Activated CD4-positive, alpha-beta T cell treated with anti-CD3 and anti-CD28 coated beads, Interleukin-2, amount 10 ng/mL, durations not matched to agents 7 days and 5 days (primary cell): ENCODE measurements around the gene PACRG. TPM values are rescaled to one million over a fixed set of nuclear protein-coding genes. Genes with fewer than 3 reads are reported as not detected.

Experiments used
- CTCF ChIA-PET: fragments of 350-600 bp; sonication (Branson Sonifier 250); formaldehyde crosslinking; loops from one replicate; lab custom pipeline; 2021; ENCODE audit warnings: antibody characterized with exemption; lab: Charles Lee
- POLR2A ChIA-PET: fragments of 350-600 bp; sonication (Branson Sonifier 250); formaldehyde crosslinking; loops from one replicate; lab custom pipeline; 2021; ENCODE audit warnings: antibody characterized with exemption; lab: Charles Lee
- DNase-seq: peaks from one replicate; pipeline ENCODE4 v3.0.0-alpha.2; 2020
- H3K27ac Mint-ChIP-seq: one replicate; pipeline ENCODE4 v1.8.0; 2021; ENCODE audit warnings: mild to moderate bottlenecking, moderate library complexity, mixed read lengths
- H3K27me3 Mint-ChIP-seq: one replicate; pipeline ENCODE4 v1.8.0; 2021; ENCODE audit warnings: mixed read lengths
- H3K36me3 Mint-ChIP-seq: one replicate; pipeline ENCODE4 v1.8.0; 2021; ENCODE audit warnings: low read depth, mixed read lengths
- H3K4me1 Mint-ChIP-seq: one replicate; pipeline ENCODE4 v1.8.0; 2021; ENCODE audit warnings: mixed read lengths
- H3K4me3 Mint-ChIP-seq: one replicate; pipeline ENCODE4 v1.8.0; 2021; ENCODE audit warnings: mild to moderate bottlenecking, moderate library complexity, mixed read lengths
- H3K9me3 Mint-ChIP-seq: one replicate; pipeline ENCODE4 v1.8.0; 2021; ENCODE audit warnings: mixed read lengths
- total RNA-seq, 2 experiments: library from RNA; stranded (reverse); gene quantifications; one replicate each; pipeline ENCODE4 v1.2.3, GENCODE V29; 2021

PACRG gene
- total RNA-seq, 2 experiments from 2014 or later, result 0.32 TPM; not detected in 1

DNA sequence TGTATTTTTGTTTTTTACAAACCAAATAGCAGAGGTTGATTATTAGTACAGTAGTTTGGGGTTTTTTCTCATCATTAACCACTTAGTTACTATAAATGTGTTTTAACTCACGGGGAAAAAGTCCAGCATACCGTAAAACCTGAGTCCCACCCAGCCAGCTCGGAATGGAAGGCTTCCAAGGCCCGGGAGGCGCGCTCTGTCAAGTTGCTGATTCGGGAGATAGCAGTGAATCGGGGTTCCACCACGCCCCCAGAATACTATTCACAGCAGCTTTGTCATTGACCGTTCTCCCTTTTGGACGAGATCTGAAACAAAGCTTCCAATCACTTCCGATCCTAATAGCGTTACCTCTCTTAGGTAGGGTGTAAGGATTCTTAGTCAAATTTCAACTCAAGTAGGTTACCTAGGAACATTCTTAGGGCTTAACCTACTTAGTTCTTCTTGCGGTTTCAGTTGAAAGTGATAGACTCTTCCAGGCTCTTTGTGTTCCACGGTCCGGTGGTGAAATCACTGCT is 453.9 kb downstream of the PACRG start:
- CTCF ChIA-PET, result no interaction called here
- DNase-seq, result no peak
- H3K36me3 Mint-ChIP-seq, result no peaks in the 10 kb centered on the region
- H3K9me3 Mint-ChIP-seq, result no peaks in the 10 kb centered on the region
- POLR2A ChIA-PET, result no interaction called here
- peaks cover 3% of the 10 kb centered on the region for H3K27me3 Mint-ChIP-seq
- no peak overlapping the region for H3K4me3 Mint-ChIP-seq
- H3K27ac Mint-ChIP-seq, result no peak overlapping the region
- no peaks in the 10 kb centered on the region for H3K4me1 Mint-ChIP-seq

DNA sequence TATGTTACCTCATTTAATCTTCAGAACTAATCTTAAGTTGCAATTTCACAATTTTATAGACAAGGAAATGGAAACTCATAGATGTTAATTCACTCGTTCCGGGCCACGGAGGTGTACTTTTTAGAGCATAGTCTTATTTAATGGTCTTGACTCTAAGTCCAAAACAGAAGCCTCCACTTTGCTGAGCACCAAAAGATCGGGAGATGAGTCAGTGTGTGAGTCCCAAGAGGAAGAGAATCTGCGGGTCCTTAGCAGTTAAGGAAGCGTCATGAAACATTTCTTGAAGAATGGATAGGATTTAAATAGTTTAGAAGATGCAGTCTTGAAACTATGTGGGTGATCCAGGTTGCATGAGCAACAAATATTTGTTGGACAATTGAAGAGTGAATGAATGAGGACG is 454.9 kb downstream of the PACRG start:
- Mint-ChIP-seq H3K36me3 (no peaks in the 10 kb centered on the region), H3K4me1 (no peaks in the 10 kb centered on the region), H3K27me3 (peaks cover 3% of the 10 kb centered on the region), H3K4me3 (no peak overlapping the region), H3K27ac (no peak overlapping the region), H3K9me3 (no peaks in the 10 kb centered on the region)
- POLR2A ChIA-PET, result no interaction called here
- DNase-seq, result no peak
- CTCF ChIA-PET, result no interaction called here

DNA sequence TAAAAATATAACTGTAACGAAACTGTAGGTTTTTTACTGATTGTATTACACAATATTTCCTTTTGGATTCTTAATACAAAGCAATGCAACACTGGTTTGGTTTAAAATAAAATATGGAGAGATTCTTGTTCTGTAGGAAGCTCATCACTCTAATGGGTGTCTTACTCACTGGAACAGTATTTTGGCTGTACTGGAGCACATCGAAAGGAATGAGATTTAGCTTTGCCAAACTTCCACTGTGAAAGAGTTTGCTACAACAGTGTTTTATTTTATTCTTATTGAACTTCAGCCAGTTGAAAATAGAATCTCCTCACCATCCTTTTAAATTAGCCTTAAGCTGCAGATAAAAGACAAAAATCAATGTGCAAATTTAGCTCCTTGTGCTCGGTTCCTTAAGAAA is 456.0 kb downstream of the PACRG start:
- DNase-seq, result no peak
- ChIA-PET POLR2A (no interaction called here), CTCF (no interaction called here)
- Mint-ChIP-seq H3K4me1 (no peaks in the 10 kb centered on the region), H3K4me3 (no peak overlapping the region), H3K27ac (no peak overlapping the region), H3K36me3 (no peaks in the 10 kb centered on the region), H3K9me3 (no peaks in the 10 kb centered on the region), H3K27me3 (peaks cover 3% of the 10 kb centered on the region)

DNA sequence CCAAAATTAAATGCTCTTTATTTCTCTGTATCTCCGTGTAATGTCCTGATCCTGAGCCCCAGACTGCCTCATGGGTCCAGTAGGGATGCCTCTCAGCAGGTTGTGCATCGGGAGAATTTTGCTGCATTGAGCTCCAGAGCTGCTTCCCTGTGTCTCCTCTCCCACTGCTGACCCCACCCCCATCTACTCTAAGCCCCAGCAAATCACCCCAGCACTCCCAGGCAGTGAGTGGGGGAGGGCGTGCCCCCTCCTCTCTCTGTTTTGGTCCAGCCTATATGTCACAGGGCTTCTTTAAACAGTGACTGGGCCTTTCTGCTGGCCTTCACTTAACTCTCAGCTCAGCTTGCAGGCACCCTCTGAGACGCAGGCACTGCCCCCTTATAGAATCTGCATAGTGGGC is 458.0 kb downstream of the PACRG start:
- POLR2A ChIA-PET, result no interaction called here
- H3K27me3 Mint-ChIP-seq, result peaks cover 6% of the 10 kb centered on the region
- H3K4me3 Mint-ChIP-seq, result no peak overlapping the region
- CTCF ChIA-PET, result no interaction called here
- no peak for DNase-seq
- no peaks in the 10 kb centered on the region for H3K9me3 Mint-ChIP-seq
- no peaks in the 10 kb centered on the region for H3K4me1 Mint-ChIP-seq
- no peak overlapping the region for H3K27ac Mint-ChIP-seq
- no peaks in the 10 kb centered on the region for H3K36me3 Mint-ChIP-seq

DNA sequence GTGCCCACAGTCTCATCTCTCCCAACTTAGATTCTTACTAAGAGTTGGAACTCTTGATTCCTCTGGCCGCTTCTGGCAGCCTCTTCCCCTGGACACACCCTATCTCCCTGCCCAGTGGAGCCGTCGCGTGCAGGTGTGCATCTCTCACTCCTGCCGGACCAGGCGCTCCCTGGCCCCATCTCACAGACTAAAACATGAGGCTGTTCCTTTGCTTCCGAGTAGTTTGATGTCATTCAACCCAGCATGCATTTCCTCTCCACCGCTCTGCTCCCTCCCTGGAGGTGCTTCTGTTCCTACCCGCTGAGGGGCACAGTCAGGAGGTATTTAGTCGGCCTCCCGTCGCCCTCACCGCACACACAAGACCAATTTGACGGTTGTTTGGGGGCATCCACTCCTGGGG is 458.8 kb downstream of the PACRG start:
- Mint-ChIP-seq H3K27ac (no peak overlapping the region), H3K27me3 (peaks cover 6% of the 10 kb centered on the region), H3K9me3 (no peaks in the 10 kb centered on the region), H3K36me3 (no peaks in the 10 kb centered on the region), H3K4me1 (no peaks in the 10 kb centered on the region), H3K4me3 (no peak overlapping the region)
- ChIA-PET CTCF (no interaction called here), POLR2A (no interaction called here)
- no peak for DNase-seq

DNA sequence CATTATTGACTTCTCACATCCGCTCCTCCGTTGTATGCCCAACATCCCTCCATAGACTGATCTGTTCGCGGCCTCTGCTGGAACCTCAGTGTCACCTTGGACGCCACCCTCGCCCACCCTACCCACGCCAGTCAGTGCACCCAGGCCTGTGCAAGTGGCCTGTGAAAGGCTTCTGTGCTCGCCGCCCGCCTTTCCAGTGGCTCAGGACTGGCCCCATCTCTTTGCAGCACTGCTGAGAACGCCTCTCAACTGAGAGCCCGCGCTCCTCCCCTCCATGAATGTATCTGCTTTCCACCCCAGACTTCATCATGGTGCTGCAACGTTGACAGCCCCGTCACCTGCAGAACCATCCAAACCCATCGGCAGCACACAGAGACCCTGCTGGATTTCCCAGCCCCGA is 459.4 kb downstream of the PACRG start:
- no peaks in the 10 kb centered on the region for H3K4me1 Mint-ChIP-seq
- peaks cover 6% of the 10 kb centered on the region for H3K27me3 Mint-ChIP-seq
- H3K27ac Mint-ChIP-seq, result no peak overlapping the region
- H3K4me3 Mint-ChIP-seq, result no peak overlapping the region
- CTCF ChIA-PET, result no interaction called here
- DNase-seq, result no peak
- no peaks in the 10 kb centered on the region for H3K9me3 Mint-ChIP-seq
- POLR2A ChIA-PET, result no interaction called here
- no peaks in the 10 kb centered on the region for H3K36me3 Mint-ChIP-seq

DNA sequence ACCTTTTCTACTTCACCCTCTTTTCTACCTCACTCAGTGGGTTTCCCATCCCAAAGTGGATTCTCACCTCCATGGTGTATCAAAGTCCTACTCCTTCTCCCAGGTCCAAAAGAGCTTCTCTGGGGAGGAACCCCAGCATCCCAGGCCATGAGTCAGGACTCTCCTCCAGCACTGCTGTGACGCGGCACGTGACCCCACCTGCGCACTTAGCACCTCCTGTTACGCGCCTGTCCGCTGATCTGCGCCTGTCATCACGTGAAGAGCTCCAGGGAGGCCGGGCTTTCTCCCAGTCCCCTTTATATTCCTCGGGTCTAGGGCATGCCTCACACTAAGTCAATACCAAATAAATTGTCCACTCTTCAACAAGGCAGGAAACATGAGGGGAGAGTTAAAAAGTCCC is 459.8 kb downstream of the PACRG start:
- no peaks in the 10 kb centered on the region for H3K4me1 Mint-ChIP-seq
- ChIA-PET POLR2A (no interaction called here), CTCF (interaction anchor here (1.0 kb wide), 1 partner anchor 16 kb away, joined by 3 read pairs; no protein-coding TSS in a partner anchor)
- no peak overlapping the region for H3K4me3 Mint-ChIP-seq
- DNase-seq, result no peak
- no peak overlapping the region for H3K27ac Mint-ChIP-seq
- no peaks in the 10 kb centered on the region for H3K36me3 Mint-ChIP-seq
- H3K27me3 Mint-ChIP-seq, result peaks cover 6% of the 10 kb centered on the region
- no peaks in the 10 kb centered on the region for H3K9me3 Mint-ChIP-seq

DNA sequence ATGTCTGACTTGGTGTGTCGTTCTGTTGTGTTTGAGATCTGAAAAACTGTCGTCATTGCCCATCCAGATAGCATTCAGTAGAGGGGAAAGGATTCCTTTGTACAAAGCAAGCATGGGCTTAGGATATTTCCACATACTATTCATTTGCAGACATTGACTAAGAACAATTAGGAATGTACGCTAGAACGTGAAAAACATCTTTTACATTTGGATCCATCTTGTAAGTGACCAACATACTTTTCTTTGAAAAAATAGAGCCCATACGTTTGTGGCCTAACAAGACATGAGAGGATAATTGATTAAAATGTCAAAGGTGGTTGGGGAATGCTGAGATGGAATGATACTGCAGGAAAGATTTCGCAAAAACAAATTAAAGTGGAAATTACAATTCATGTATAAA is 461.0 kb downstream of the PACRG start:
- DNase-seq, result no peak
- CTCF ChIA-PET, result interaction anchor here (1.0 kb wide), 1 partner anchor 17 kb away, joined by 3 read pairs; no protein-coding TSS in a partner anchor
- H3K27me3 Mint-ChIP-seq, result peaks cover 2% of the 10 kb centered on the region
- H3K9me3 Mint-ChIP-seq, result no peaks in the 10 kb centered on the region
- no peak overlapping the region for H3K4me3 Mint-ChIP-seq
- POLR2A ChIA-PET, result no interaction called here
- no peaks in the 10 kb centered on the region for H3K36me3 Mint-ChIP-seq
- no peak overlapping the region for H3K27ac Mint-ChIP-seq
- H3K4me1 Mint-ChIP-seq, result no peaks in the 10 kb centered on the region

DNA sequence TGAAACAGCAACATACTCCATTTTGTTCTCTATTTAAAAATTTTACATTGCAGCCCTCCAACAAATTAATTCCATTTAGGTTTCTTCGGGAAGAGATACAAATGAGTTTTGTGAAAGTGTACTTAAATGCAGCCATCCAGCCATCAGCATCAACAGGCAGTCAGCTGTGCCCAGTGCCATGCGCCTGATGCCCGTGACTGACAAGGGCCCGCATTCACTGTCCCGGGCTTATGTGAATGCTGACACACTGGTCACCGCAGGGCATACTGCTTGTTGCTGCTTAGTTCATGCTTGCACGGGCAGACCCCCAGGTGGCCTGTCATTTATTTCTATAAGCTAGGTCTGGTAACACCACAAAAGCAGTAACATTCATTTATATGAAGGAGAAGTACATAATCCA is 461.8 kb downstream of the PACRG start:
- H3K27me3 Mint-ChIP-seq, result peaks cover 2% of the 10 kb centered on the region
- H3K9me3 Mint-ChIP-seq, result no peaks in the 10 kb centered on the region
- no peak overlapping the region for H3K27ac Mint-ChIP-seq
- ChIA-PET POLR2A (no interaction called here), CTCF (no interaction called here)
- no peak overlapping the region for H3K4me3 Mint-ChIP-seq
- DNase-seq, result no peak
- no peaks in the 10 kb centered on the region for H3K4me1 Mint-ChIP-seq
- no peaks in the 10 kb centered on the region for H3K36me3 Mint-ChIP-seq

DNA sequence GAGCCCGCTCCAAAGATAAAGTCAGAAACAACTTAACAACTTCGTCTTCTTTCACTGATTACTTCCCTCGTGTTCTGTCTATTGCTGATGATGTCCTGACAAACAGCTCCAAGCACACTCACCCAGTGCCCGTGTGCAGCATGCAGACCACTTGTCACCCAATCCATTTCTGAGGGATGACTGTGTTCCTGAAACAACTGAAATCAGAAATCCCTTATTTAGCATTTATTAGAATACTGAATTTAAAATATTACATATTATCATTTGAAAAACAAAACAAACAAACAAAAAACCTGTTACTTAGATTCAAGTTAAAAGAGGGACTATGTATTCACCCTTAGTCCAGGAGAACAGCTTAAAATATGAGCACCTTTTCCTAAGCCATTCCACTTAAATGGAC is 463.0 kb downstream of the PACRG start:
- ChIA-PET POLR2A (no interaction called here), CTCF (no interaction called here)
- no peaks in the 10 kb centered on the region for H3K36me3 Mint-ChIP-seq
- peaks cover 2% of the 10 kb centered on the region for H3K27me3 Mint-ChIP-seq
- no peak overlapping the region for H3K27ac Mint-ChIP-seq
- H3K9me3 Mint-ChIP-seq, result no peaks in the 10 kb centered on the region
- no peak for DNase-seq
- H3K4me3 Mint-ChIP-seq, result no peak overlapping the region
- no peaks in the 10 kb centered on the region for H3K4me1 Mint-ChIP-seq

DNA sequence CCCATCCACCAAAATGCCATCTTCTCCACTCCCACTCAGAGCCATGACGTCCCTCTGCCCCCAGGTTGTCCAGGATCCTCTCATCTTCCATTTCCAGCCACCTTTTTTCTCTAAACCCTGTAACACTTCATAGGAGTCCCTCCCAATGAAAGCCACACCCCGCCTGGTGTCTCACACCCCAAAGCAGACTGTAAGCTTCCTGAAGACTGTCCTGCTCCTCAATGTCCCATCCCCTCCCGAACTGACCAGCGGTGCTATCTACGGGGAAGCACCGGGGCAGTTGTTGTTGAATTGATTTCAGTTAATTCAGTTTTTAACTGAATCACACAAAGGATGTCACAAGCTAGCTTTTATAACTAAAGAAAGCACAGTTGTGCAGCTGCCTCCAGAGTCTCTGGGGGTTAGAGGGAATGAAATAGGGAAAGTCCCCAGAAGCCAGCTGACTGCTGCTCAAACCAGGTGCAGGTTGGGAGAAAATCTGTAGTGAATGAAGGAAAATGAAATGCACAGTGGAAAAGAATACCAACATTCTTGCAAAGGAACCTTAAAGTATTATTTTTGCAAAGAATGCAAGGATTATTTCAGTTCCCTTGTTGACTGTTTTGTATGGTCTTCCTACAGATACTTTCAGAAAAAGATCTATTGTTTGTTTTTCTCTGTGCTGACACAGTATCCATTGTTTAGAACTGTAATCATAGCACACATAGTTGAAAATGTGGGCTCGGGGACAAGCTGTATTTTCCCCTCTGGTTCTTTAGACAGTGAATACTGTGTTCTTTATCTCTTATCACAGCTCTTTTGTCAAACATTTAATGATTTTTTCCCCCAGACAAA is 464.1 kb downstream of the PACRG start:
- CTCF ChIA-PET, result no interaction called here
- DNase-seq, result no peak
- peaks cover 2% of the 10 kb centered on the region for H3K27me3 Mint-ChIP-seq
- H3K4me1 Mint-ChIP-seq, result no peaks in the 10 kb centered on the region
- no peaks in the 10 kb centered on the region for H3K9me3 Mint-ChIP-seq
- POLR2A ChIA-PET, result no interaction called here
- H3K27ac Mint-ChIP-seq, result no peak overlapping the region
- H3K4me3 Mint-ChIP-seq, result no peak overlapping the region
- no peaks in the 10 kb centered on the region for H3K36me3 Mint-ChIP-seq

DNA sequence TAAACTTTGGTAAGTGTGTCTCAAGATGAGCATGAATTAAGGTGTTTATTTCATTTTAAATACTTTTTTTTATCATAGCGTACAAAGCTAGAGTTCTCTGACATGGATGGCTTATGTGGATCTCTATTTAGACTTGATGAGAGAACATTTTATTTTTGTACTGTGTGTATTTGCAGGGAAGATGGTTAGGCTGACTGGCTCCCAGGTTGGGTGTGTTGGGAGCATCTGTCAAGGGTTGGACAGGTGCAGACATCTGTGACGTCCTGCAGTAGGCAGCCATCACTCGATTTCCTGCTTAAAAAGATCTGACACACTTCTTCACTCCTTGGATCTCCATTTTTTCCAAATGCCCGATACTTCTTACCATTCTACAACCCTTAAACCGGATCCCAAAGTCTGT is 464.8 kb downstream of the PACRG start:
- Mint-ChIP-seq H3K27me3 (peaks cover 2% of the 10 kb centered on the region), H3K4me3 (no peak overlapping the region), H3K27ac (no peak overlapping the region), H3K9me3 (no peaks in the 10 kb centered on the region), H3K4me1 (no peaks in the 10 kb centered on the region), H3K36me3 (no peaks in the 10 kb centered on the region)
- POLR2A ChIA-PET, result no interaction called here
- CTCF ChIA-PET, result no interaction called here
- no peak for DNase-seq

DNA sequence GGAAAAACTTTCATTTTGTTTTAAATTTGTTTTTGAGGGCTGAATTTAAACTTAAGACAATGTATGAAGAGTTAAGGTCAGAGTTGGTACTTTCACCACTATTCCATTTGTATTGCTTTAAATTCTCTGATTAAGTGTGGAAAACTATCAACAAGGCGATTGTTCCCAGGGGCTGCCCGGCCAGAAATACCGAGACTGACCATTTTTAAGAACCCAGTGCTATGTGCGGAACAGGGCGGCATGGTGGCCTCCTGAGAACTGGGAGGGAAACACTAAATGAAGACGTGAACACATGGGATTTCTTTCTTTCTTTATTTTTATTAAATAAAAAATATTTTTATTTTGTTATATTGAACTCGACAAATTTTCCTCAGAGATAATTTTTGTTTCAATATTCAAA is 465.6 kb downstream of the PACRG start:
- no peak for DNase-seq
- no peaks in the 10 kb centered on the region for H3K4me1 Mint-ChIP-seq
- no peaks in the 10 kb centered on the region for H3K9me3 Mint-ChIP-seq
- H3K4me3 Mint-ChIP-seq, result no peak overlapping the region
- no peaks in the 10 kb centered on the region for H3K36me3 Mint-ChIP-seq
- POLR2A ChIA-PET, result no interaction called here
- CTCF ChIA-PET, result no interaction called here
- H3K27ac Mint-ChIP-seq, result no peak overlapping the region
- H3K27me3 Mint-ChIP-seq, result peaks cover 2% of the 10 kb centered on the region
